T-helper 17 cell (primary cell): ENCODE results near the gene MROH2A. TPM values are rescaled to one million over a fixed set of nuclear protein-coding genes. Genes with fewer than 3 reads are reported as not detected.

ENCODE experiments used
- ATAC-seq: fragments of 150-1000 bp; cut with Tn5 transposase; 2 replicates; pipeline ENCODE4 v1.10.0; 2021; ENCODE audit warnings: mild to moderate bottlenecking, moderate library complexity
- DNase-seq, 3 donors: peaks; one replicate each; pipeline versions ENCODE4 v3.0.0 to v3.0.0-alpha.2; 2020 to 2021
- H3K9me3 ChIP-seq: one replicate; pipeline ENCODE4 v1.7.0; 2013; ENCODE audit warnings: low read length, mild to moderate bottlenecking; ENCODE audit not compliant: control insufficient read depth, poor library complexity, severe bottlenecking
- H3K27ac Mint-ChIP-seq: one replicate; pipeline ENCODE4 v1.8.0; 2022; ENCODE audit warnings: mild to moderate bottlenecking, moderate library complexity, mixed read lengths
- H3K27me3 Mint-ChIP-seq: one replicate; pipeline ENCODE4 v1.8.0; 2022; ENCODE audit warnings: mixed read lengths
- H3K36me3 Mint-ChIP-seq: one replicate; pipeline ENCODE4 v1.8.0; 2022; ENCODE audit warnings: low read depth, mixed read lengths
- H3K4me1 Mint-ChIP-seq: one replicate; pipeline ENCODE4 v1.8.0; 2022; ENCODE audit warnings: mild to moderate bottlenecking, mixed read lengths
- H3K4me3 Mint-ChIP-seq: one replicate; pipeline ENCODE4 v1.8.0; 2022; ENCODE audit warnings: mild to moderate bottlenecking, moderate library complexity, mixed read lengths
- total RNA-seq, 4 donors: library from RNA in 2 of 4; stranded (reverse) in 2 of 4; gene quantifications; one replicate each; pipeline ENCODE4 v1.2.3 and lab custom pipeline; 2022 to 2026

MROH2A gene
- total RNA-seq, 2 donors from 2014 or later = not detected

DNA sequence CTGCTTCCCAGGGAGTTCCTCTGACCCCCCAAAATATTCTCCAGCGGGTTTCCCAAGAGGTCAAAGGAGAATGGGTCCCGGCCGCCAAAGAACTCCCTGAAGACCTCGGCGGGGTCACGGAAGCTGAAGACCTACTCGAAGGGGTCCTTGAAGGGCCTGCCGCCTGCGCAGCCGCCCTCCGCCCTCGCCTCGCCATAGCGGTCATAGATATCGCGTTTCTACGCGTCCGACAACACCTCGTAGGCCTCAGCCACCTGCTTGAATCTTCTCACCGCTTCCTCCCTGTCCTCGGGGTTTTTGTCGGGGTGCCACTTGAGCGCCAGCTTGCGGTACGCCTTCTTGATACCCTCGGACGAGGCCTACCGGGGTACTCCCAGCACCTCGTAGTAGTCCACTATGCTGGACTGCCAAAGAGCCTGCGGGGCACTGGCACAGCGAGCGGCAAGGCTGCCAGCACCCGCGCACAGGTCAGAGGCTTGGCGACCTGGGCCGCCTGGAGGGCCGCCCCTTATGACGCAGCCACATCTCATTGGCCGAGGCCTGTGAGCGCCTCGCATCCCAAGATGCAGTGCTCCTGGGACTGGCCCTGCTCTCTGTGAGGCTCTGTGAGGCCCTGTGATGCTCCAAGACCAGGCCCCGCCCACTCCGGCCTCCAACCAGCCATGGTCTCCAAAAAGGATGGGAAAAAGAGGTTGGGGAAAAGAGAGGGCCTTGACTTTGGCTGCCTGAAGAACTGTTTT is 23.1 kb upstream of the MROH2A start:
- Mint-ChIP-seq H3K4me3 (no peak overlapping the region), H3K27ac (no peak overlapping the region), H3K4me1 (no peaks in the 10 kb centered on the region), H3K27me3 (peaks cover 12% of the 10 kb centered on the region), H3K36me3 (no peaks in the 10 kb centered on the region)
- no peak for ATAC-seq
- DNase-seq = no peak
- no peaks in the 10 kb centered on the region for H3K9me3 ChIP-seq

DNA sequence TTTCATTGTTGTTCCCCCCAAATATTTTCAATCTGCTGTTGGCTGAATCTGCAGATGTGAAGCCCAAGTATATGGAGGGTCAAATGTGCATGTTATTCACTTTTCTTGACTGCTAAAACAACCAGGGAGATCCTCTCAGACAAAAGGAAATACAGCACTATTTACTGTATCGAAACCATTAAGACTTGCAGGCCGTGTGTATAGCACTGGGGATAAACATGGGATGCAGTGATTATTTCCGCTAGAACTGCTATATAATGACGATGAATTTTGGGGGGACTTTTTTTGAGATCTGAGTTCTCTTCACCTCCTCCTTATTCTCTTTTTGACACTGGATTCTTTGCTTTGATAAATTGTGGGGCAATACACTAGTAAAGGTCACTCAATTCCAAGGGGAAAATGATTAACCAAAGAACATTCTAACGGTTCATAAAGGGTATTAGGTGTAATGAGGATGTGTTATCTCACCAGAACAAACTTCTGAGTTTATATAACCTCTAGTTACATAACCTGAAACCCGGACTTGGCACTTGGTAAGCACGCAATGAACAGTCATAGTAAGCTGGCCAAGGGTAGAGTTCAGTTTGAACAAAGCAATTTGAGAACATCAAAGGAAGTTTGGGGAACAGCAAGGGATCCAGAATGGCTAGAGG is 21.6 kb upstream of the MROH2A start:
- Mint-ChIP-seq H3K36me3 (no peaks in the 10 kb centered on the region), H3K4me3 (no peak overlapping the region), H3K27me3 (peaks cover 19% of the 10 kb centered on the region), H3K4me1 (no peaks in the 10 kb centered on the region), H3K27ac (no peak overlapping the region)
- H3K9me3 ChIP-seq = no peaks in the 10 kb centered on the region
- no peak for DNase-seq
- ATAC-seq = no peak

DNA sequence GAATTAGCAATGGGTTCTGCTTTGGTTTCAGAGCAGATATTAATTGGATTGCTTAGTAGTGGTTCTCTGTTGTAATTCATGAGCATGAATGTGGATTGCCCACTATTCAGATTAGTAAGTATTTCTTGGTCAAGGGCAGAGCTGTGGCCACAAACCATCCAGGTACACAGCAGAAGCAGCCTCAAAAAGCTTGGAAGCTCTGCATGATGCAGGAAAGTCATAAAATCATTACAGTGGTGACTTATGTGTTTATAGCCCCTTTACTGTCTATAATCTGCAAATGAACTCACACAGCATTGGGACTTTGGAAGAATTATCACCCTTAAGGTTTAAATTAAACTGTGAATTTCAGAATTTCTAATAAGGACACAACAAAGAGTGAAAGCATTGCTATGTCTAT is 20.0 kb upstream of the MROH2A start:
- no peaks in the 10 kb centered on the region for H3K36me3 Mint-ChIP-seq
- H3K27me3 Mint-ChIP-seq = peaks cover 19% of the 10 kb centered on the region
- H3K9me3 ChIP-seq = no peaks in the 10 kb centered on the region
- no peak overlapping the region for H3K27ac Mint-ChIP-seq
- ATAC-seq = no peak
- no peaks in the 10 kb centered on the region for H3K4me1 Mint-ChIP-seq
- H3K4me3 Mint-ChIP-seq = no peak overlapping the region
- no peak for DNase-seq

DNA sequence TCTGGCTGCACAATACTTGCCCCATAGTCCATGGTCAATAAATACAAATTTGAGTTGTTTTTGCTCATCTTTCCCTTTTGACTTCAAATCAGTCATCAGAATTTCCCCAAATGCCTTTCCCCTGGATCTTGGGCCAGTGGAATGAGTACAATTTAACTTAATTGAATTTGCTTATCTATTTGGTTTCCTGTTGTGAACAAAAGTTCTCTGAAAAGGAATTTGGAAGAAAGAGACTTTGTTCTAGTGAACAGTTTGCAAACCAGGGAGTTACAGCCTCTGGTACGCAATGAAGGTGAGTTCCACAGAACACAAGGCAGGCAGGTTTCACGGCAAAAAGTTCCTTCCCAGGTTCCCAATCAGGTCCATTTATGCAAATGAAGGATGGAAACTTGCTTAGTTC is 19.3 kb upstream of the MROH2A start:
- Mint-ChIP-seq H3K4me3 (no peak overlapping the region), H3K4me1 (no peaks in the 10 kb centered on the region), H3K36me3 (no peaks in the 10 kb centered on the region), H3K27me3 (peaks cover 22% of the 10 kb centered on the region), H3K27ac (no peak overlapping the region)
- H3K9me3 ChIP-seq = no peaks in the 10 kb centered on the region
- ATAC-seq (no peak), DNase-seq (no peak)

DNA sequence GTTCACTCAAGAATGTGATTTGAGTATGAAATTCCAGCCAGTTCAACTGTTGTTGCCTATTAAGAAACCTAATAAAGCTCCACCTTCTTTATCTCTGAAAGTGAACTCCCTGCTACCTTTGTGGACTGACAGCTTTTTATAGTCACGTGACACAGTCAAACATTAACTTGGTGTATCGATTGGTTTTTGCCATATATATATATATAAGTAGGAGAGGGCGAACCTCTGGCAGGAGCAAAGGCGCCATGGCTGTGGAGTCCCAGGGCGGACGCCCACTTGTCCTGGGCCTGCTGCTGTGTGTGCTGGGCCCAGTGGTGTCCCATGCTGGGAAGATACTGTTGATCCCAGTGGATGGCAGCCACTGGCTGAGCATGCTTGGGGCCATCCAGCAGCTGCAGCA is 18.1 kb upstream of the MROH2A start, which contains the start of gene UGT1A1:
TSS of gene UGT1A1 (plus strand) at position 228 of the 400 bp plus-strand sequence. CDS start at position 246, 18 bp downstream.
- ATAC-seq = no peak
- H3K36me3 Mint-ChIP-seq = no peaks in the 10 kb centered on the region
- no peak within 1 kb of the TSS for H3K27ac Mint-ChIP-seq
- DNase-seq = no peak
- H3K4me1 Mint-ChIP-seq = no peaks in the 10 kb centered on the region
- H3K4me3 Mint-ChIP-seq = no peak within 1 kb of the TSS
- H3K9me3 ChIP-seq = no peaks in the 10 kb centered on the region
- peaks cover 31% of the 10 kb centered on the region for H3K27me3 Mint-ChIP-seq

DNA sequence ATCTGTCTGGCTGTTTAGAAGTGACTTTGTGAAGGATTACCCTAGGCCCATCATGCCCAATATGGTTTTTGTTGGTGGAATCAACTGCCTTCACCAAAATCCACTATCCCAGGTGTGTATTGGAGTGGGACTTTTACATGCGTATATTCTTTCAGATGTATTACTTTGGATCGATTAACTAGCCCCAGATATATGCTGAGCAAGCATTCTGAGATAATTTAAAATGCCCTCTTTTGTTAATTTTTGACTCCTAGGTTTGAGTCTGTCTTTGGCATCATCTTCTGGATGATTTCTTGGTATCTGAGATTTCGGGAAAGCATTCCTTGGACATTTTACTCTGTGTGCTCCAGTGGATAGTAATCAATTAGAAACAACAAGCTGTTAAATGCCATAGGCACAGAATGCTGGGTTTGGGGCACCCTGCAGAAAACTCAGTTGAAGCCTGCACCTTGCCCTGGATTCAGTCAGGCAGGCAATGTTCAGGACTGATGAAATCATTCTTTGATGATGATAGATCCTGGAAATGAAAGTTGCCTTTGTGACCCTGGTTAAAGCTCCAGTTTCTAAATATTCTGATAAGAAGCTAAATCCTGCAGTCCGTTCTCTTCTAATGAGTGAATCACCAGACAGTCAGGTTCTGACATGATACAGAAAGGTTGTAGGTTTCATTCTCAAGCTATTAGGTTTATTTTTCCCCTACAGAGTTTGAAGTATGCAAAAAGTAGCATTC is 16.9 kb upstream of the MROH2A start:
- ATAC-seq (no peak), DNase-seq (no peak)
- Mint-ChIP-seq H3K36me3 (peaks cover 2% of the 10 kb centered on the region), H3K27ac (no peak overlapping the region), H3K4me3 (no peak overlapping the region), H3K4me1 (no peaks in the 10 kb centered on the region), H3K27me3 (peaks cover 37% of the 10 kb centered on the region)
- no peaks in the 10 kb centered on the region for H3K9me3 ChIP-seq

DNA sequence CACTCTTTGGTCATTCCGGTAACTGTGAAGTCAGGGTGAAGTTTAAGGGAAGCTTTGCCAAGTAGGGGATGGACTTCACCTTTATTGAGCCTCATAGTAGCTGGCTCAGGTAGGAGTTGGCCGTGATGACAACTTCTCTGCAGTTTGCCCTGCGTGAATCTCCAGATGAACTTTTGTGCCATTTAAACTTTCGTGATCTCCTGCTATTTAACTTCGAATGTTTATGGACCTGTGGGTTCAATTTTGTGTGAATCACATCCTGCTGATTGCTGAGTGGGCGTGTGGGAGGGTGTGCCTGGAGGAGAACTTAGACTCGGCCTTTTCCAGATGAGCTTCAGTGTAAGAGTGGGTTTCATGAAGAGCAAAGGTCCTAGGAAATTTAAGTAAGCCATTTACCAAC is 13.9 kb upstream of the MROH2A start:
- Mint-ChIP-seq H3K4me1 (no peaks in the 10 kb centered on the region), H3K4me3 (no peak overlapping the region), H3K36me3 (peaks cover 3% of the 10 kb centered on the region), H3K27me3 (peaks cover 60% of the 10 kb centered on the region), H3K27ac (no peak overlapping the region)
- DNase-seq = no peak
- no peaks in the 10 kb centered on the region for H3K9me3 ChIP-seq
- ATAC-seq = no peak

DNA sequence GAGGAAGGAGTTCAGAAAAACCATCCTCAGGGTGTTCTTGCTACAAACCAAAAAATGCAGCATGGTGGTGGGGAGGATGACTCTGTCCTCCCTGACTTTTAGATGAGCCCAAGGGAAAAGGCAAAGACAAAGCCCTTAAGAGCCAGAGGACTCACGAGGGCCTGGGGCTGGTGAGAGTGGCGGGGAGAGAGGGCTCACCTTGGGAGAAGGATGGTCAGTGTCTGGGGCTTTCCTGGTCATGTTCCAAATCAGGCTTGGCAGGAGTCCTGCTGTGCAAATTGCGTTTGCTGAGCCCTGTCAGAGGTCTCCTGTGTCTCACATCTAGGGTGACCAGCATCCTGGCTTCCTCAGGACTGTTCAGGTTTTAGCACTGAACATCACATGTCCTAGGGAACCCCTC is 13.4 kb upstream of the MROH2A start:
- Mint-ChIP-seq H3K27ac (no peak overlapping the region), H3K4me3 (no peak overlapping the region), H3K36me3 (peaks cover 4% of the 10 kb centered on the region), H3K27me3 (peaks cover 65% of the 10 kb centered on the region), H3K4me1 (no peaks in the 10 kb centered on the region)
- no peak for DNase-seq
- no peaks in the 10 kb centered on the region for H3K9me3 ChIP-seq
- ATAC-seq = no peak

DNA sequence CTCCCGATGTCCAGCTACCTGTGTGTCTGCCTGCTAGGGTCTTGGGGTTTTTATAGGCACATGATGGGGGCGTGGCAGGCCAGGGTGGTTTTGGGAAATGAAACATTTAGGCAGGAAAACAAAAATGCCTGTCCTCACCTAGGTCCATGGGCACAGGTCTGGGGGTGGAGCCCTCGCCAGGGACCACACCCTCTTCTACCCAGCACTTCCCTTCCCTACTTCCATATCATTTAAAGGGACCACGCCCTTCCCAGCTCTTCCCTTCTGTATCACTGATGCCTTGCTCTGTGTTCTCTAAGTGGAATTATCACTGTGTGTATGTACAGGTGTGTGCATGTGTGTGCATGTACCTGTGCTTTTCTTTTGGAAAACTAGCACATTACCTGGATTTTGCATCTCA is 11.7 kb upstream of the MROH2A start:
- no peaks in the 10 kb centered on the region for H3K4me1 Mint-ChIP-seq
- no peak overlapping the region for H3K27ac Mint-ChIP-seq
- no peak for DNase-seq
- H3K9me3 ChIP-seq = no peaks in the 10 kb centered on the region
- no peak for ATAC-seq
- no peak overlapping the region for H3K4me3 Mint-ChIP-seq
- H3K27me3 Mint-ChIP-seq = peaks cover 64% of the 10 kb centered on the region
- peaks cover 4% of the 10 kb centered on the region for H3K36me3 Mint-ChIP-seq

DNA sequence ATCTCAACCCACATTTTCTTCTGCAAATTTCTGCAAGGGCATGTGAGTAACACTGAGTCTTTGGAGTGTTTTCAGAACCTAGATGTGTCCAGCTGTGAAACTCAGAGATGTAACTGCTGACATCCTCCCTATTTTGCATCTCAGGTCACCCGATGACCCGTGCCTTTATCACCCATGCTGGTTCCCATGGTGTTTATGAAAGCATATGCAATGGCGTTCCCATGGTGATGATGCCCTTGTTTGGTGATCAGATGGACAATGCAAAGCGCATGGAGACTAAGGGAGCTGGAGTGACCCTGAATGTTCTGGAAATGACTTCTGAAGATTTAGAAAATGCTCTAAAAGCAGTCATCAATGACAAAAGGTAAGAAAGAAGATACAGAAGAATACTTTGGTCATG is 10.1 kb upstream of the MROH2A start:
- Mint-ChIP-seq H3K4me3 (no peak overlapping the region), H3K27me3 (peaks cover 58% of the 10 kb centered on the region), H3K36me3 (peaks cover 4% of the 10 kb centered on the region), H3K4me1 (no peaks in the 10 kb centered on the region), H3K27ac (no peak overlapping the region)
- ATAC-seq = no peak
- DNase-seq = no peak
- H3K9me3 ChIP-seq = no peaks in the 10 kb centered on the region

DNA sequence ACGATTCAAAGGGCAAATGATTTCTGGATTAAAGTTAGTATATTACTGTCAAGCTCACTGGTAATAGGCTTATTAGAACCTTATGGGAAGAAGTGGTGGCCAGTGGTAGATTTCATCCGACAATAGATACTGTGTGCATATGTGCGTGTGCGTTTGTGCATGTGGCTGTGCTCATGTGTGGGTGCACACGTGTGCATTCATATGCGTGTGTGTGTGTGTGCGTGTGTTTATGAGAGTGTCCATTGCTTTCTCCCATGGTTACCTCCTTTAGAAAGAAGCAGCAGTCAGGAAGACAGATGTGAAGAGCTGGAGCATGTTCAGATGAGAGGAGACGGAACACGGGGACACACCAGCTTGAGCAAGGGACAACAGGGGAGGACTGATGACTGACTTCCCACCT is 8.9 kb upstream of the MROH2A start:
- DNase-seq = no peak
- Mint-ChIP-seq H3K36me3 (peaks cover 4% of the 10 kb centered on the region), H3K27me3 (peaks cover 50% of the 10 kb centered on the region), H3K4me3 (no peak overlapping the region), H3K27ac (no peak overlapping the region), H3K4me1 (no peaks in the 10 kb centered on the region)
- ATAC-seq = no peak
- H3K9me3 ChIP-seq = no peaks in the 10 kb centered on the region

DNA sequence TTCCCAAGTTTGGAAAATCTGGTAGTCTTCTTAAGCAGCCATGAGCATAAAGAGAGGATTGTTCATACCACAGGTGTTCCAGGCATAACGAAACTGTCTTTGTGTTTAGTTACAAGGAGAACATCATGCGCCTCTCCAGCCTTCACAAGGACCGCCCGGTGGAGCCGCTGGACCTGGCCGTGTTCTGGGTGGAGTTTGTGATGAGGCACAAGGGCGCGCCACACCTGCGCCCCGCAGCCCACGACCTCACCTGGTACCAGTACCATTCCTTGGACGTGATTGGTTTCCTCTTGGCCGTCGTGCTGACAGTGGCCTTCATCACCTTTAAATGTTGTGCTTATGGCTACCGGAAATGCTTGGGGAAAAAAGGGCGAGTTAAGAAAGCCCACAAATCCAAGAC is 6.0 kb upstream of the MROH2A start:
- no peak for ATAC-seq
- DNase-seq = no peak
- peaks cover 36% of the 10 kb centered on the region for H3K27me3 Mint-ChIP-seq

DNA sequence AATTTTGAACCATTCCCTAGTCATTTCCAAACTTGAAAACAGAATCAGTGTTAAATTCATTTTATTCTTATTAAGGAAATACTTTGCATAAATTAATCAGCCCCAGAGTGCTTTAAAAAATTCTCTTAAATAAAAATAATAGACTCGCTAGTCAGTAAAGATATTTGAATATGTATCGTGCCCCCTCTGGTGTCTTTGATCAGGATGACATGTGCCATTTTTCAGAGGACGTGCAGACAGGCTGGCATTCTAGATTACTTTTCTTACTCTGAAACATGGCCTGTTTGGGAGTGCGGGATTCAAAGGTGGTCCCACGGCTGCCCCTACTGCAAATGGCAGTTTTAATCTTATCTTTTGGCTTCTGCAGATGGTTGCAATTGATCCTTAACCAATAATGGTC is 5.5 kb upstream of the MROH2A start:
- Mint-ChIP-seq H3K4me1 (no peaks in the 10 kb centered on the region), H3K27me3 (peaks cover 32% of the 10 kb centered on the region), H3K4me3 (no peak overlapping the region), H3K36me3 (peaks cover 3% of the 10 kb centered on the region), H3K27ac (no peak overlapping the region)
- DNase-seq = no peak
- H3K9me3 ChIP-seq = no peaks in the 10 kb centered on the region
- ATAC-seq = no peak

More for the DNA sequence above, 6.0 kb upstream of the MROH2A start:
- H3K27ac Mint-ChIP-seq = no peak overlapping the region
- H3K4me1 Mint-ChIP-seq = no peaks in the 10 kb centered on the region
- H3K9me3 ChIP-seq = no peaks in the 10 kb centered on the region
- peaks cover 3% of the 10 kb centered on the region for H3K36me3 Mint-ChIP-seq
- no peak overlapping the region for H3K4me3 Mint-ChIP-seq
